GM23248 (cell line): ENCODE data around the gene MACROH2A2. TPM values are rescaled to one million over a fixed set of nuclear protein-coding genes. Genes with fewer than 3 reads are reported as not detected.
"Not testable (repeated sequence)": the region's sequence is repeated elsewhere in the genome, so short reads cannot be mapped to it uniquely, and the experiment has no call there.

Experiments used
- DNase-seq: peaks from one replicate; pipeline ENCODE4 v3.0.0-alpha.2; 2015
- H2AFZ ChIP-seq: fragments of 200-600 bp; sonication (generic); 2 replicates; pipeline ENCODE4 v1.6.1; 2016; ENCODE audit warnings: antibody characterized with exemption
- H3F3A ChIP-seq: fragments of 200-600 bp; sonication (generic); 2 replicates; pipeline ENCODE4 v1.6.1; 2016; ENCODE audit warnings: mild to moderate bottlenecking, antibody characterized with exemption, mixed run types; ENCODE audit not compliant: insufficient read depth
- H3K27ac ChIP-seq: fragments of 200-600 bp; sonication (generic); 2 replicates; pipeline ENCODE4 v1.5.1; 2016; ENCODE audit warnings: mild to moderate bottlenecking
- H3K27me3 ChIP-seq: fragments of 200-600 bp; sonication (generic); replicated peaks from 2 replicates; pipeline ENCODE4 v1.6.1; 2016; ENCODE audit warnings: mild to moderate bottlenecking; ENCODE audit not compliant: insufficient read depth
- H3K36me3 ChIP-seq: fragments of 200-600 bp; sonication (generic); 2 replicates; pipeline ENCODE4 v1.6.1; 2016; ENCODE audit warnings: low read depth, mild to moderate bottlenecking
- H3K4me1 ChIP-seq: fragments of 200-600 bp; sonication (generic); 2 replicates; pipeline ENCODE4 v1.6.1; 2016; ENCODE audit warnings: mild to moderate bottlenecking; ENCODE audit not compliant: insufficient read depth
- H3K4me2 ChIP-seq: fragments of 200-600 bp; sonication (generic); one replicate; pipeline ENCODE4 v1.6.1; 2016; ENCODE audit warnings: mild to moderate bottlenecking; ENCODE audit not compliant: unreplicated experiment
- H3K4me3 ChIP-seq: fragments of 200-600 bp; sonication (generic); 2 replicates; pipeline ENCODE4 v1.5.1; 2016; ENCODE audit warnings: mild to moderate bottlenecking
- H3K79me2 ChIP-seq: fragments of 200-600 bp; sonication (generic); 2 replicates; pipeline ENCODE4 v1.6.1; 2016; ENCODE audit warnings: mild to moderate bottlenecking; ENCODE audit not compliant: insufficient read depth
- H3K9ac ChIP-seq: fragments of 200-600 bp; sonication (generic); 2 replicates; pipeline ENCODE4 v1.6.1; 2016; ENCODE audit warnings: mild to moderate bottlenecking
- H3K9me2 ChIP-seq: fragments of 200-600 bp; sonication (generic); 2 replicates; pipeline ENCODE4 v1.6.1; 2016; ENCODE audit warnings: mixed run types, mild to moderate bottlenecking, moderate library complexity; ENCODE audit not compliant: insufficient read depth
- H3K9me3 ChIP-seq: fragments of 200-600 bp; sonication (generic); one replicate; pipeline ENCODE4 v1.6.1; 2017; ENCODE audit warnings: low read depth
- H4K20me1 ChIP-seq: fragments of 200-600 bp; sonication (generic); 2 replicates; pipeline ENCODE4 v1.6.0; 2016; ENCODE audit not compliant: insufficient read depth
- EZH2 ChIP-seq: fragments of 200-600 bp; sonication (generic); IDR thresholded peaks from 2 replicates; pipeline ENCODE4 v1.6.1; 2018; ENCODE audit warnings: antibody characterized with exemption, mild to moderate bottlenecking; ENCODE audit not compliant: insufficient read depth, poor library complexity, severe bottlenecking
- EZH2phosphoT487 ChIP-seq: fragments of 200-600 bp; sonication (generic); IDR thresholded peaks from 2 replicates; pipeline ENCODE4 v1.6.1; 2018; ENCODE audit warnings: antibody characterized with exemption, moderate library complexity, mild to moderate bottlenecking, low read depth; ENCODE audit not compliant: insufficient read depth
- WGBS, 2 experiments: methylation state at CpG; one replicate each; pipeline ENCODE4 v1.1.6; 2015 to 2017; ENCODE audit warnings: low lambda C conversion rate in 2 of 2, low coverage in 1 of 2; ENCODE audit errors: missing lambda C conversion rate in 2 of 2; 5-methylcytosine and 5-hydroxymethylcytosine counted together
- in situ Hi-C: fragments of 300-500 bp; cut with MboI; formaldehyde crosslinking; loops from 2 replicates; pipeline ENCODE4 v1.15.0; 2020
- polyA plus RNA-seq: library from polyadenylated mRNA; unstranded; fragments of >200 nt; fragmentation: Nextera tagmentation; extraction: Ambion mirVana; gene quantifications from 2 replicates; pipeline ENCODE4 v1.2.1, GENCODE V29; 2016
- total RNA-seq: library from RNA; depleted of rRNA; stranded (reverse); fragments of >200 nt; shearing (Covaris generic); gene quantifications from 2 replicates; pipeline ENCODE4 v1.2.3, GENCODE V29; 2014

The MACROH2A2 gene
- total and polyA plus RNA-seq, 2 experiments from 2014 or later = 11.4 to 14.7 TPM

DNA sequence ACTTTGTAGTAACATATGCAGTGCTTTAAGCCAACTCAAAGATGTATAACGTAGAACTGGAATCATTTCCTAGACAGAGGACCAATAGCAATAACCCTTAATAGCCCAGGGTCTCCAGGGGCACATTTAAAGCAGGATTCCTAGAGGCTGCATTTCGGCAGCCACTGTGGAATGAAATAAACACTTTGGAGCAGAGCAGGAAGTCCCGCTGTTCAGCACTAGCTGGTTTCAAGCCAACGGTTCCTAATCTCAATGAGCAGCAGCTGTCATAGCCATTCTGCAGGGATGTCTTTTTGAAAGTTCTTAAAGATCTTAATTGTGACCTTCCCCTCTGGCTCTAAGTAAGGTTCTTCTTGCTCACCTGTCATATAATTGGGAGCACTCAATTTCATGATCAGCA is 18.4 kb upstream of the MACROH2A2 start:
- Histone ChIP-seq H4K20me1 (no peaks in the 10 kb centered on the region), H3F3A (no peaks in the 10 kb centered on the region), H3K9me3 (no peaks in the 10 kb centered on the region), H3K79me2 (no peaks in the 10 kb centered on the region), H3K4me2 (no peak overlapping the region), H3K27me3 (peaks cover 29% of the 10 kb centered on the region; the same call in 1 of the 2 replicates), H3K9ac (no peak overlapping the region), H3K4me3 (no peak overlapping the region), H2AFZ (no peak overlapping the region), H3K27ac (no peak overlapping the region), H3K36me3 (no peaks in the 10 kb centered on the region), H3K9me2 (no peaks in the 10 kb centered on the region), H3K4me1 (no peaks in the 10 kb centered on the region)
- TF ChIP-seq EZH2 = no peak
- no peak for TF ChIP-seq EZH2phosphoT487
- WGBS, 2 experiments = 1 to 3% methylated on average over 4 of the region's 4 CpGs
- in situ Hi-C loops = no loop called here
- DNase-seq = no peak

- TF ChIP-seq EZH2 (no peak), EZH2phosphoT487 (no peak)
- Histone ChIP-seq H3F3A (no peaks in the 10 kb centered on the region), H3K4me3 (no peak overlapping the region), H3K9me2 (no peaks in the 10 kb centered on the region), H2AFZ (no peak overlapping the region), H3K36me3 (no peaks in the 10 kb centered on the region), H3K27ac (no peak overlapping the region), H3K9ac (no peak overlapping the region), H3K27me3 (peaks cover 32% of the 10 kb centered on the region; the same call in 1 of the 2 replicates), H3K79me2 (no peaks in the 10 kb centered on the region), H4K20me1 (no peaks in the 10 kb centered on the region), H3K4me1 (no peaks in the 10 kb centered on the region), H3K9me3 (no peaks in the 10 kb centered on the region), H3K4me2 (no peak overlapping the region)
- WGBS, 2 experiments = 37 to 39% methylated on average over 1 of the region's 1 CpG
- no peak for DNase-seq
- in situ Hi-C loops = no loop called here
Measured at GRCh38 chr10:70035531-70035930, 17.1 kb upstream of the MACROH2A2 start.

GRCh38 chr10:70038923-70039322 is 13.7 kb upstream of the MACROH2A2 start:
- H3K27ac ChIP-seq = no peak overlapping the region
- no peak overlapping the region for H3K4me2 ChIP-seq
- no peaks in the 10 kb centered on the region for H3K9me3 ChIP-seq
- peaks cover 23% of the 10 kb centered on the region; the same call in 1 of the 2 replicates for H3K27me3 ChIP-seq
- H3K9me2 ChIP-seq = no peaks in the 10 kb centered on the region
- H2AFZ ChIP-seq = no peak overlapping the region
- no peak overlapping the region for H3K4me3 ChIP-seq
- H3K4me1 ChIP-seq = no peaks in the 10 kb centered on the region
- H4K20me1 ChIP-seq = no peaks in the 10 kb centered on the region
- no peak for DNase-seq
- H3K9ac ChIP-seq = no peak overlapping the region
- TF ChIP-seq EZH2phosphoT487 (no peak), EZH2 (no peak)
- no peaks in the 10 kb centered on the region for H3K79me2 ChIP-seq
- no peaks in the 10 kb centered on the region for H3F3A ChIP-seq
- no peaks in the 10 kb centered on the region for H3K36me3 ChIP-seq
- in situ Hi-C loops = no loop called here

- H3K4me2 ChIP-seq = no peak overlapping the region
- TF ChIP-seq EZH2phosphoT487 = no peak
- no peak for TF ChIP-seq EZH2
- no peaks in the 10 kb centered on the region for H3K4me1 ChIP-seq
- H3K9ac ChIP-seq = no peak overlapping the region
- no peaks in the 10 kb centered on the region for H3F3A ChIP-seq
- H3K27ac ChIP-seq = no peak overlapping the region
- H4K20me1 ChIP-seq = no peaks in the 10 kb centered on the region
- WGBS, 2 experiments = 0 to 50% methylated on average over 1 to 2 of the region's 2 CpGs
- H3K36me3 ChIP-seq = no peaks in the 10 kb centered on the region
- H3K79me2 ChIP-seq = no peaks in the 10 kb centered on the region
- no peaks in the 10 kb centered on the region for H3K9me2 ChIP-seq
- H3K27me3 ChIP-seq = peaks cover 13% of the 10 kb centered on the region; the same call in 1 of the 2 replicates
- H3K4me3 ChIP-seq = no peak overlapping the region
- H3K9me3 ChIP-seq = no peaks in the 10 kb centered on the region
- in situ Hi-C loops = no loop called here
- no peak for DNase-seq
- H2AFZ ChIP-seq = no peak overlapping the region
Measured at GRCh38 chr10:70041016-70041415, 11.6 kb upstream of the MACROH2A2 start.

DNA sequence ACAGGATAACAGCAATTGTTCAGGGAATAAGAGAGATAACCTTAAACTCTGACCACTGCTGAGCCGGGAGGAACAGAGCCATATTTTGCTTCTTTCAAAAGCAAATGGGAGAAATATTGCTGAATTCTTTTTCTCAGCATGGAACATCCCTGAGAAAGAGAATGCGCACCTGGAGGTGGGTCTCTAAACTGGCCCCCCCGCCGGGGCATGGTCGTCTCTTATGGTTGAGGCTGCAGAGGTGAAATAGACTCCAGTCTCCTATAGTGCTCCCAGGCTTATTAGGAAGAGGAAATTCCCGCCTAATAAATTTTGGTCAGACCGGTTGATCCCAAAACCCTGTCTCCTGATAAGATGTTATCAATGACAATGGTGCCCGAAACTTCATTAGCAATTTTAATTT is 10.9 kb upstream of the MACROH2A2 start:
- H3K27me3 ChIP-seq, H2AFZ ChIP-seq, H3K36me3 ChIP-seq, H3K9me3 ChIP-seq, H3K9ac ChIP-seq, DNase-seq, H3K4me3 ChIP-seq, H3K4me2 ChIP-seq, H3K79me2 ChIP-seq, H3K27ac ChIP-seq, in situ Hi-C loops, H4K20me1 ChIP-seq, H3F3A ChIP-seq, H3K9me2 ChIP-seq, H3K4me1 ChIP-seq: not testable (repeated sequence)
- 21 to 24% methylated on average over 8 of the region's 8 CpGs for WGBS, 2 experiments

DNA sequence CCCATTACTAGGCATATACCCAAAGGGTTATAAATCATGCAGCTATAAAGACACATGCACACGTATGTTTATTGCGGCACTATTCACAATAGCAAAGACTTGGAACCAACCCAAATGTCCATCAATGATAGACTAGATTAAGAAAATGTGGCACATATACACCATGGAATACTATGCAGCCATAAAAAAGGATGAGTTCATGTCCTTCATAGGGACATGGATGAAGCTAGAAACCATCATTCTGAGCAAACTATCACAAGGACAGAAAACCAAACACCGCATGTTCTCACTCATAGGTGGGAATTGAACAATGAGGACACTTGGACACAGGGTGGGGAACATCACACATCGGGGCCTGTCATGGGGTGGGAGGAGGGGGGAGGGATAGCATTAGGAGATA is 5.6 kb upstream of the MACROH2A2 start:
- peaks cover 18% of the 10 kb centered on the region for H3K27me3 ChIP-seq
- H2AFZ ChIP-seq, in situ Hi-C loops, H3K4me2 ChIP-seq, H3K9me3 ChIP-seq, H3K27ac ChIP-seq, DNase-seq, H3F3A ChIP-seq, H3K9me2 ChIP-seq, H4K20me1 ChIP-seq, H3K4me1 ChIP-seq, H3K36me3 ChIP-seq, H3K9ac ChIP-seq, H3K79me2 ChIP-seq, H3K4me3 ChIP-seq: not testable (repeated sequence)
- WGBS, 2 experiments = 80 to 88% methylated on average over 3 to 4 of the region's 4 CpGs
